ENCODE data around the gene CSRP2.

Gene CSRP2

DNA sequence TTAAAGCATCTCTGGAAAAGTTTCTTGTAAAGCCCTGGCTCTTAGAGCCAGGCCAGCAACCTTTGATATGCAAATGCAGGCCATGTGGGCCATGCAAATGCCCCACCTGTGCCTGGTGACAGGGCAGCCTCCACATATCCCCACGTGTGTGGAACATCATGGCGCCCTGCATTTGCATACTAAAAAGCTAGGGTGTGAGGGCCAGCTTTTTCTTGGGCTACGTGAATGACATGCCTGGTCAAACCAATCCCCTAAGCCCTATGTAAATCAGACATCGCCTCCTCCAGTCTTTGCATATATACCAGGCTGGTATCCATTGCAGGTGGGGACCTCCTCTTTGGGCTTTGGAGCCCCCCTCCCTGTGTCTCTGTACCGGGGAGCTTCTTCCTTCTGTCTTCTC lies 6.4 kb downstream of the CSRP2 start:
- no peaks in the 10 kb centered on the region for H4K20me1 ChIP-seq (ENCODE audit: insufficient read depth, low read length)
- no peak for TF ChIP-seq EZH2 (IDR thresholded peaks at IDR 0.05; ENCODE audit: borderline replicate concordance, low read length)
- no peaks in the 10 kb centered on the region for H3K79me2 ChIP-seq (ENCODE audit: insufficient read depth, low read length)
- no peak overlapping the region for H3K27ac ChIP-seq (ENCODE audit: low read depth, low read length, poor library complexity, severe bottlenecking)
- no peak overlapping the region for H3K4me3 ChIP-seq (ENCODE audit: low read depth, low read length, poor library complexity, severe bottlenecking)
- H3K4me1 ChIP-seq (ENCODE audit: insufficient read depth, low read length, severe bottlenecking) = peaks cover 8% of the 10 kb centered on the region
- H3K9ac ChIP-seq (ENCODE audit: low read length) = no peak overlapping the region
- H3K27me3 ChIP-seq (ENCODE audit: insufficient read depth, low read length) = no peaks in the 10 kb centered on the region
- H3K4me2 ChIP-seq (ENCODE audit: low read length) = no peak overlapping the region
- no peaks in the 10 kb centered on the region for H3F3A ChIP-seq (ENCODE audit: insufficient read depth, low read length)
- H3K36me3 ChIP-seq (ENCODE audit: insufficient read depth, low read length) = no peaks in the 10 kb centered on the region
- no peaks in the 10 kb centered on the region for H3K9me3 ChIP-seq (ENCODE audit: low read length)
- no peak overlapping the region for H2AFZ ChIP-seq (ENCODE audit: low read length)
- no peaks in the 10 kb centered on the region for H3K9me2 ChIP-seq (ENCODE audit: low read depth, low read length)

DNA sequence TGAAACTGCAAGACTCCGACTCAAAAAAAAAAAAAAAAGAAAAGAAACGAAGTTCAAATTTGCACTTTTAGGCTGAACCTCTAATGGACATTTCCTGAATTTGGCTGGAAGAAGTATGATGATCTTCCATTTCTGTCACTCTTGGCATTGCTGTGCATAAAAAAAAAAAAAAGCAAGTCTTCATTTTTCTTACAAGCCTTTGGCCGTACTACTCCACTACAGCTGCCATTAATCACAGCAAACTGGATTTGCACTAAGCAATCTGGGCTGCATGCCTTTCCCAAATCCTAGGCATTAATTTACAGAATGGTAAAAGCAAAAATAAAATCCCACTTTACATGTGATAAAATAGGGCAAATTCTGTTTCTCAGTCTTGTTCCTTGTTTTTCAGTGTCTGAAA lies 7.1 kb downstream of the CSRP2 start:
- Histone ChIP-seq H3K79me2 (ENCODE audit: insufficient read depth, low read length) (no peaks in the 10 kb centered on the region), H3K4me2 (ENCODE audit: low read length) (no peak overlapping the region), H3K9me3 (ENCODE audit: low read length) (no peaks in the 10 kb centered on the region), H3F3A (ENCODE audit: insufficient read depth, low read length) (no peaks in the 10 kb centered on the region), H3K36me3 (ENCODE audit: insufficient read depth, low read length) (no peaks in the 10 kb centered on the region), H4K20me1 (ENCODE audit: insufficient read depth, low read length) (no peaks in the 10 kb centered on the region), H3K9me2 (ENCODE audit: low read depth, low read length) (no peaks in the 10 kb centered on the region), H3K4me1 (ENCODE audit: insufficient read depth, low read length, severe bottlenecking) (peaks cover 15% of the 10 kb centered on the region), H3K27me3 (ENCODE audit: insufficient read depth, low read length) (no peaks in the 10 kb centered on the region), H3K4me3 (ENCODE audit: low read depth, low read length, poor library complexity, severe bottlenecking) (no peak overlapping the region), H3K9ac (ENCODE audit: low read length) (no peak overlapping the region), H2AFZ (ENCODE audit: low read length) (no peak overlapping the region), H3K27ac (ENCODE audit: low read depth, low read length, poor library complexity, severe bottlenecking) (no peak overlapping the region)
- TF ChIP-seq EZH2 (IDR thresholded peaks at IDR 0.05; ENCODE audit: borderline replicate concordance, low read length) = no peak
- TF ChIP-seq, protein P1, sequence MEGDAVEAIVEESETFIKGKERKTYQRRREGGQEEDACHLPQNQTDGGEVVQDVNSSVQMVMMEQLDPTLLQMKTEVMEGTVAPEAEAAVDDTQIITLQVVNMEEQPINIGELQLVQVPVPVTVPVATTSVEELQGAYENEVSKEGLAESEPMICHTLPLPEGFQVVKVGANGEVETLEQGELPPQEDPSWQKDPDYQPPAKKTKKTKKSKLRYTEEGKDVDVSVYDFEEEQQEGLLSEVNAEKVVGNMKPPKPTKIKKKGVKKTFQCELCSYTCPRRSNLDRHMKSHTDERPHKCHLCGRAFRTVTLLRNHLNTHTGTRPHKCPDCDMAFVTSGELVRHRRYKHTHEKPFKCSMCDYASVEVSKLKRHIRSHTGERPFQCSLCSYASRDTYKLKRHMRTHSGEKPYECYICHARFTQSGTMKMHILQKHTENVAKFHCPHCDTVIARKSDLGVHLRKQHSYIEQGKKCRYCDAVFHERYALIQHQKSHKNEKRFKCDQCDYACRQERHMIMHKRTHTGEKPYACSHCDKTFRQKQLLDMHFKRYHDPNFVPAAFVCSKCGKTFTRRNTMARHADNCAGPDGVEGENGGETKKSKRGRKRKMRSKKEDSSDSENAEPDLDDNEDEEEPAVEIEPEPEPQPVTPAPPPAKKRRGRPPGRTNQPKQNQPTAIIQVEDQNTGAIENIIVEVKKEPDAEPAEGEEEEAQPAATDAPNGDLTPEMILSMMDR (IDR thresholded peaks at IDR 0.05; ENCODE audit: low read length) = no peak

DNA sequence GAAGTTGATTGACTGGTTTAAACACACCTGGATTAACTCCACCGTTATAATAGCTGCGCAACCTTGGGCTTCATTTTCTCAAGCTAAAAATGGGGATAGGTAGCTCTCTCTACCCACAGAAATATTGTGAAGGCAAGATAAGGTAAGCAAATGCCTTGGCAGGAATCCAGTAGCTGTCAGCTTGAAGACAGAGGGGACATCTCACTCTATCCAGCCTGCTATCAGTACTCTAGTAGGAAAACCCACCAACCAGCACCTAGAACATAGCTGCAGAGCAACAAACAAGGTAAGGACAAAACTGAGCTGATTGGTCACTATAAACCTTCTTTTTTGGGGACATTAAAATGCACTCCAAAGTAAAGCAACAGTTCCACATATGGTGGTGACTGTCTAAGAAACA lies 7.7 kb downstream of the CSRP2 start:
- H3K4me3 ChIP-seq (ENCODE audit: low read depth, low read length, poor library complexity, severe bottlenecking) = no peak overlapping the region
- H3K9ac ChIP-seq (ENCODE audit: low read length) = no peak overlapping the region
- no peaks in the 10 kb centered on the region for H3K27me3 ChIP-seq (ENCODE audit: insufficient read depth, low read length)
- H3K9me3 ChIP-seq (ENCODE audit: low read length) = no peaks in the 10 kb centered on the region
- no peak overlapping the region for H3K27ac ChIP-seq (ENCODE audit: low read depth, low read length, poor library complexity, severe bottlenecking)
- no peaks in the 10 kb centered on the region for H3K79me2 ChIP-seq (ENCODE audit: insufficient read depth, low read length)
- H3F3A ChIP-seq (ENCODE audit: insufficient read depth, low read length) = no peaks in the 10 kb centered on the region
- TF ChIP-seq EZH2 (IDR thresholded peaks at IDR 0.05; ENCODE audit: borderline replicate concordance, low read length) = no peak
- TF ChIP-seq, protein P1 (IDR thresholded peaks at IDR 0.05; ENCODE audit: low read length) = no peak
- H4K20me1 ChIP-seq (ENCODE audit: insufficient read depth, low read length) = no peaks in the 10 kb centered on the region
- no peak overlapping the region for H2AFZ ChIP-seq (ENCODE audit: low read length)
- H3K36me3 ChIP-seq (ENCODE audit: insufficient read depth, low read length) = no peaks in the 10 kb centered on the region
- no peak overlapping the region for H3K4me2 ChIP-seq (ENCODE audit: low read length)
- H3K4me1 ChIP-seq (ENCODE audit: insufficient read depth, low read length, severe bottlenecking) = peaks cover 21% of the 10 kb centered on the region
- H3K9me2 ChIP-seq (ENCODE audit: low read depth, low read length) = no peaks in the 10 kb centered on the region

DNA sequence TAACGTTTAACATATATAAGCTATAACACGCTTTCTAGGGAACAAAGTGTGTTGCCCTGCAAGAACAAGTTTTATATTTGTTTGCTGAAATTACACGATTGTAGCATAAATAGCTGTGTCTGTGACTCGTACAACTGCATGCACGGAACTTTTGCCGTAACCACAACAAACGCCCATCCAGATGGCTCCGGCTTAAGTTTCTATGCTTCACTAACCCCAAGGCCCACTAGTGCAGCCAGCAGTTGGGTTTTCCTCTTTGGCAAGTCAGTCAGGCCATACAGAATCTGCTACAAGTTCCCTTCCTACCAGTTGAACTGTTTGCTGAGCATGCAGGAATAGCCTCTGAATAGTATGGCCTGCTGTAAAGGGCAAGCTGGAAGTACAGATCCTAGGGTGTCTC lies 12.1 kb downstream of the CSRP2 start:
- Histone ChIP-seq H3K27me3 (ENCODE audit: insufficient read depth, low read length) (no peaks in the 10 kb centered on the region), H2AFZ (ENCODE audit: low read length) (no peak overlapping the region), H3K9ac (ENCODE audit: low read length) (no peak overlapping the region), H3K4me1 (ENCODE audit: insufficient read depth, low read length, severe bottlenecking) (peaks cover 28% of the 10 kb centered on the region), H3F3A (ENCODE audit: insufficient read depth, low read length) (no peaks in the 10 kb centered on the region), H3K4me2 (ENCODE audit: low read length) (peak overlapping the region; percentile 36), H3K79me2 (ENCODE audit: insufficient read depth, low read length) (no peaks in the 10 kb centered on the region), H3K9me2 (ENCODE audit: low read depth, low read length) (no peaks in the 10 kb centered on the region), H3K27ac (ENCODE audit: low read depth, low read length, poor library complexity, severe bottlenecking) (peak overlapping the region; percentile 41), H3K4me3 (ENCODE audit: low read depth, low read length, poor library complexity, severe bottlenecking) (peak overlapping the region; percentile 10), H4K20me1 (ENCODE audit: insufficient read depth, low read length) (no peaks in the 10 kb centered on the region), H3K9me3 (ENCODE audit: low read length) (no peaks in the 10 kb centered on the region), H3K36me3 (ENCODE audit: insufficient read depth, low read length) (no peaks in the 10 kb centered on the region)
- TF ChIP-seq EZH2 (IDR thresholded peaks at IDR 0.05; ENCODE audit: borderline replicate concordance, low read length) = no peak
- TF ChIP-seq, protein P1 (IDR thresholded peaks at IDR 0.05; ENCODE audit: low read length) = no peak

All from OCI-LY1 (cell line).